Pancreas (tissue), 10 donors: ENCODE measurements around the gene NBDY. TPM values are rescaled to one million over a fixed set of nuclear protein-coding genes. Genes with fewer than 3 reads are reported as not detected.
"Not testable (repeated sequence)": the region's sequence is repeated elsewhere in the genome, so short reads cannot be mapped to it uniquely, and the experiment has no call there.

ENCODE experiments used
- ATAC-seq, 4 donors: fragments of 200-7000 bp; cut with Tn5 transposase; one replicate each; pipeline versions ENCODE4 v1.8.0 to v1.9.1; 2020; ENCODE audit warnings: mild to moderate bottlenecking in 4 of 4, moderate library complexity in 4 of 4
- DNase-seq, 6 donors: peaks; one replicate each; pipeline ENCODE4 v3.0.0-alpha.2; 2020
- FAIRE-seq: peaks from 2 replicates; lab custom pipeline; 2012; peaks lifted over from hg19 to GRCh38; lab: Jason Lieb, UNC
- H3K27ac ChIP-seq, 4 donors: fragments of 200-600 bp; sonication (generic); 1 replicate in 3 of 4; 2 replicates in 1 of 4; pipeline versions ENCODE4 v1.5.0 to v1.8.0; 2020
- H3K27me3 ChIP-seq, 4 donors: fragments of 200-600 bp; one replicate each; pipeline ENCODE4 v1.8.0; 2021
- H3K36me3 ChIP-seq, 3 donors: fragments of 200-600 bp; sonication (generic) in 1 of 3; one replicate each; pipeline versions ENCODE4 v1.5.0 to v1.8.0; 2020 to 2021
- H3K4me1 ChIP-seq, 3 donors: fragments of 200-600 bp; one replicate each; pipeline ENCODE4 v1.8.0; 2021
- H3K4me3 ChIP-seq, 4 donors: fragments of 200-600 bp; sonication (generic) in 2 of 4; one replicate each; pipeline versions ENCODE4 v1.5.0 to v1.8.0; 2020 to 2021
- H3K9me3 ChIP-seq, 4 donors: fragments of 200-600 bp; one replicate each; pipeline ENCODE4 v1.8.0; 2021
- CTCF ChIP-seq, 4 donors: fragments of 200-600 bp; sonication (generic) in 3 of 4; IDR thresholded peaks; one replicate each; pipeline versions ENCODE4 v1.5.0 to v1.8.0; 2021; ENCODE audit warnings: antibody characterized with exemption in 4 of 4
- WGBS, 2 donors: extraction: QIAGEN DNeasy Blood & Tissue Kit; methylation state at CpG; one replicate each; pipeline ENCODE4 v1.1.7; 2013; 5-methylcytosine and 5-hydroxymethylcytosine counted together
- intact Hi-C, 3 donors: fragments of 100-400 bp; cut with DNase I; formaldehyde crosslinking; loops; one replicate each; pipeline versions ENCODE4 v1.11.1 to v1.14.2; 2022
- polyA plus RNA-seq, 2 donors: library from polyadenylated mRNA; stranded (reverse); fragments of 200-250 nt; gene quantifications; one replicate each; pipeline ENCODE4 v1.2.3, GENCODE V29; 2013
- total RNA-seq, 6 donors: library from RNA; stranded (reverse); fragmentation: NEBNext Ultra II Directional in 4 of 6; extraction: Animal tissue kit (Norgen Biotek cat#: 25700) in 4 of 6; gene quantifications; one replicate each; pipeline versions ENCODE4 v1.2.1 to v1.2.4, GENCODE V29; 2021 to 2023
- donor health status: healthy with polysubstance abuse.
- donor health status: DM: no; HTN: no; CAD: no; lungs with moderate emphysema.
- donor health status: DM: no; HTN: no; CAD: no.
- donor health status: control.
- donor health status: control.
- donor health status: Bipolar disorder and iron deficiency.
- donor health status: DM: yes; HTN: yes; CAD: no.
- donor health status: DM: no; HTN: no; CAD: no.
- donor health status: DM: no; HTN: no; CAD: no.
- donor health status: DM: yes; HTN: yes; CAD: no.

NBDY gene
- total RNA-seq (10 to 100 TPM in 2 of 6 donors, 1 to 10 TPM in 4; 7.0 to 22.8 (median 9.1) TPM), polyA plus RNA-seq (10 to 100 TPM in 1 of 2 donors, 1 to 10 TPM in 1; 7.9 to 19.9 TPM)

- TF ChIP-seq CTCF (IDR thresholded peaks at IDR 0.05): no peak
- DNase-seq (peak in 5 of 6 donors; percentile 2 to 62 (median 35)), ATAC-seq (peak; percentile 84 to 94 (median 92)), FAIRE-seq (peak; percentile 74)
- H3K4me1 ChIP-seq: no peaks in the 10 kb centered on the region
- peak within 1 kb of the TSS in 3 of 4 donors; percentile 16 to 72 (median 65) for H3K27ac ChIP-seq
- no peaks in the 10 kb centered on the region for H3K9me3 ChIP-seq
- H3K4me3 ChIP-seq: peak within 1 kb of the TSS; percentile 9 to 52 (median 40)
- H3K27me3 ChIP-seq: peaks cover 0 to 10% (median 0%) of the 10 kb centered on the region in 4 donors
- WGBS, 2 donors: 0 to 11% methylated on average over 23 of the region's 23 CpGs
- intact Hi-C loops: no loop called here
- H3K36me3 ChIP-seq: no peaks in the 10 kb centered on the region
These were observed at the start of gene NBDY for GRCh38 chrX:56729152-56729850. TSS of gene NBDY (plus strand) at chrX:56729243. CDS start at chrX:56729354, 111 bp downstream.

GRCh38 chrX:56704530-56704929 lies 24.5 kb upstream of the NBDY start:
- H3K4me1 ChIP-seq, H3K4me3 ChIP-seq, DNase-seq, FAIRE-seq, ATAC-seq, intact Hi-C loops, H3K36me3 ChIP-seq, H3K27me3 ChIP-seq, H3K27ac ChIP-seq, H3K9me3 ChIP-seq: not testable (repeated sequence)
- 43 to 55% methylated on average over 4 of the region's 4 CpGs for WGBS, 2 donors

GRCh38 chrX:56726605-56727004 lies 2.4 kb upstream of the NBDY start:
- Histone ChIP-seq H3K9me3 (no peaks in the 10 kb centered on the region), H3K4me1 (no peaks in the 10 kb centered on the region), H3K4me3 (no peak overlapping the region), H3K36me3 (no peaks in the 10 kb centered on the region), H3K27me3 (peaks cover 0 to 21% (median 3%) of the 10 kb centered on the region in 4 donors), H3K27ac (no peak overlapping the region)
- ATAC-seq (peak in 2 of 4 donors; percentile 54 to 57), DNase-seq (peak in 2 of 6 donors; percentile 2 to 12), FAIRE-seq (peak; percentile 96)
- 0% methylated on average over 1 of the region's 1 CpG for WGBS, 2 donors
- peak in 3 of 4 donors; percentile 16 to 48 (median 29) for TF ChIP-seq CTCF (IDR thresholded peaks at IDR 0.05)
- intact Hi-C loops: no loop called here

- no peaks in the 10 kb centered on the region for H3K36me3 ChIP-seq
- H3K9me3 ChIP-seq: no peaks in the 10 kb centered on the region
- ATAC-seq (no peak), DNase-seq (no peak), FAIRE-seq (no peak)
- 50 to 51% methylated on average over 3 of the region's 3 CpGs for WGBS, 2 donors
- no peak for TF ChIP-seq CTCF (IDR thresholded peaks at IDR 0.05)
- H3K27me3 ChIP-seq: peaks cover 0 to 21% (median 0%) of the 10 kb centered on the region in 4 donors
- H3K4me1 ChIP-seq: no peaks in the 10 kb centered on the region
- intact Hi-C loops: no loop called here
- no peak overlapping the region for H3K4me3 ChIP-seq
- H3K27ac ChIP-seq: no peak overlapping the region
These were observed 1.5 kb upstream of the NBDY start for GRCh38 chrX:56727531-56727930.

- ATAC-seq: peak in 3 of 4 donors; percentile 36 to 60 (median 43)
- H3K27ac ChIP-seq: no peak overlapping the region
- FAIRE-seq: peak; percentile 47
- no peak for DNase-seq
- H3K4me3 ChIP-seq: peak overlapping the region in 2 of 4 donors; percentile 41 to 52
- peaks cover 0 to 17% (median 0%) of the 10 kb centered on the region in 4 donors for H3K27me3 ChIP-seq
- H3K4me1 ChIP-seq: no peaks in the 10 kb centered on the region
- intact Hi-C loops: no loop called here
- H3K9me3 ChIP-seq: no peaks in the 10 kb centered on the region
- no peak for TF ChIP-seq CTCF (IDR thresholded peaks at IDR 0.05)
- H3K36me3 ChIP-seq: no peaks in the 10 kb centered on the region
- WGBS, 2 donors: 16 to 18% methylated on average over 2 of the region's 2 CpGs
These were observed 722 bp upstream of the NBDY start for GRCh38 chrX:56728321-56728720.
